ENCODE data around the gene DPEP2.
"Not testable (repeated sequence)": the region's sequence is repeated elsewhere in the genome, so short reads cannot be mapped to it uniquely, and the experiment has no call there.

Gene DPEP2

DNA sequence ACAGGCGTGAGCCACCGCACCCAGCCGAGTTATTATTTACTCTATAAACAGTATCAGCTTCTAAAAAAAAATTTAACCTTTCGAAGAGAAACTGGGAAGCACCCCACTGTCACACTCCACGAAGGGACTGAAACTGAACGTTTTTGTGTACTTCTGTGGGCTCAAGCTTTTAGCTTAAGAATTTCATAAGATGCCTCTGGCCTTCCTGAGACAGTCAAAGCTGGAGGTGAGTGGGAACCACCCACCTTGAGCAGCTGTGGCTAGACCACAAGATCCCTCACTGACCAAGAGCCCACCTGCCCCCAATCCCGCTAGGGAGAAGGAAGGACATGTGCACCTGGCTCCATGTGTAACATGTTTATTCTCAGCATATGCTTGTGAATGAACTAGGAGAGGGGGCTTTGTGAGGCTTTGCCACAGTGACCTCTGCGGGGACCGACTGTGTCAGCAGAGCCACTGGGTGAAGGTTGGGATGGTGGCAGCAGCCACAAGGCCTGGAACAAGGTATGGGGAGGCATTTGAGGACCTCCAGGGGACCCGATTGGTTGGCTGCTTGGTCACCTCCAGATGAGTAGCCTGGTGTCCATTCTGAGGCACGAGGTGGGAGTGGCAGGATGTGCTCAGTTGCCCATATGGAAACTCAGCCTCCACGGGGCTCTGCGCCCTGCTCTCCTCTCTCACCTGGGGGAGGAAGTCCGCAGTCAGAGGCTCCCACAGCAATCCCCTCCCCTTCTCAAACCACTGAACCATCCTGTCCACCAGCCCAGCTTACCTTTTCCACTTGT is 23.8 kb downstream of the DPEP2 start:
- H2AFZ ChIP-seq (ENCODE audit: low read depth), result peak overlapping the region; percentile 75
- H3K4me3 ChIP-seq (IDR thresholded peaks at IDR 0.05; ENCODE audit: insufficient read depth, low read depth, low read length), result no peak overlapping the region
- no peaks in the 10 kb centered on the region for H3K79me2 ChIP-seq (ENCODE audit: insufficient read depth, low read depth)
- no peaks in the 10 kb centered on the region for H3K27me3 ChIP-seq (ENCODE audit: insufficient read depth, low read depth)
- H3K4me1 ChIP-seq (ENCODE audit: low read depth, poor library complexity, severe bottlenecking), result peaks cover 28% of the 10 kb centered on the region
- no peaks in the 10 kb centered on the region for H3K36me3 ChIP-seq (ENCODE audit: insufficient read depth)
- TF ChIP-seq, protein P1, sequence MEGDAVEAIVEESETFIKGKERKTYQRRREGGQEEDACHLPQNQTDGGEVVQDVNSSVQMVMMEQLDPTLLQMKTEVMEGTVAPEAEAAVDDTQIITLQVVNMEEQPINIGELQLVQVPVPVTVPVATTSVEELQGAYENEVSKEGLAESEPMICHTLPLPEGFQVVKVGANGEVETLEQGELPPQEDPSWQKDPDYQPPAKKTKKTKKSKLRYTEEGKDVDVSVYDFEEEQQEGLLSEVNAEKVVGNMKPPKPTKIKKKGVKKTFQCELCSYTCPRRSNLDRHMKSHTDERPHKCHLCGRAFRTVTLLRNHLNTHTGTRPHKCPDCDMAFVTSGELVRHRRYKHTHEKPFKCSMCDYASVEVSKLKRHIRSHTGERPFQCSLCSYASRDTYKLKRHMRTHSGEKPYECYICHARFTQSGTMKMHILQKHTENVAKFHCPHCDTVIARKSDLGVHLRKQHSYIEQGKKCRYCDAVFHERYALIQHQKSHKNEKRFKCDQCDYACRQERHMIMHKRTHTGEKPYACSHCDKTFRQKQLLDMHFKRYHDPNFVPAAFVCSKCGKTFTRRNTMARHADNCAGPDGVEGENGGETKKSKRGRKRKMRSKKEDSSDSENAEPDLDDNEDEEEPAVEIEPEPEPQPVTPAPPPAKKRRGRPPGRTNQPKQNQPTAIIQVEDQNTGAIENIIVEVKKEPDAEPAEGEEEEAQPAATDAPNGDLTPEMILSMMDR (conservative IDR thresholded peaks at IDR 0.05; ENCODE audit: low read depth, low read length), result no peak
- peak overlapping the region; percentile 26; the same call in 1 of the 2 replicates for H3K9ac ChIP-seq
- H4K20me1 ChIP-seq (ENCODE audit: insufficient read depth), result no peaks in the 10 kb centered on the region
- peak overlapping the region; percentile 77 for H3K4me2 ChIP-seq
- H3K27ac ChIP-seq, result peak overlapping the region; percentile 67

DNA sequence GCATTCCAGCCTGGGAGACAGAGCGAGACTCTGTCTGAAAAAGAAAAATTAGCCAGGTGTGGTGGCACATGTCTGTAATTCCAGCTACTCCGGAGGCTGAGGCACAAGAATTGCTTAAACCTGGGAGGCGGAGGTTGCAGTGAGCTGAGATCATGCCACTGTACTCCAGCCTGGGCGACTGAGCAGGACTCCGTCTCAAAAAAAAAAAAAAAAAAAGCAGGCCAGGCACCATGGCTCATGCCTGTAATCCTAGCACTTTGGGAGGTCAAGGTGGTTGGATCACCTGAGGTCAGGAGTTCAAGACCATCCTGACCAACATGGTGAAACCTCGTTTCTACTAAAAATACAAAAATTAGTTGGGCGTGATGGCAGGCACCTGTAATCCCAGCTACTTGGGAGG is 27.0 kb downstream of the DPEP2 start:
- not testable (repeated sequence) for H3K79me2 ChIP-seq (ENCODE audit: insufficient read depth, low read depth); H4K20me1 ChIP-seq (ENCODE audit: insufficient read depth); H3K4me2 ChIP-seq; H3K9ac ChIP-seq; H3K4me3 ChIP-seq (IDR thresholded peaks at IDR 0.05; ENCODE audit: insufficient read depth, low read depth, low read length); H2AFZ ChIP-seq (ENCODE audit: low read depth); H3K36me3 ChIP-seq (ENCODE audit: insufficient read depth); H3K27ac ChIP-seq; H3K27me3 ChIP-seq (ENCODE audit: insufficient read depth, low read depth)
- H3K4me1 ChIP-seq (ENCODE audit: low read depth, poor library complexity, severe bottlenecking), result peaks cover 33% of the 10 kb centered on the region

DNA sequence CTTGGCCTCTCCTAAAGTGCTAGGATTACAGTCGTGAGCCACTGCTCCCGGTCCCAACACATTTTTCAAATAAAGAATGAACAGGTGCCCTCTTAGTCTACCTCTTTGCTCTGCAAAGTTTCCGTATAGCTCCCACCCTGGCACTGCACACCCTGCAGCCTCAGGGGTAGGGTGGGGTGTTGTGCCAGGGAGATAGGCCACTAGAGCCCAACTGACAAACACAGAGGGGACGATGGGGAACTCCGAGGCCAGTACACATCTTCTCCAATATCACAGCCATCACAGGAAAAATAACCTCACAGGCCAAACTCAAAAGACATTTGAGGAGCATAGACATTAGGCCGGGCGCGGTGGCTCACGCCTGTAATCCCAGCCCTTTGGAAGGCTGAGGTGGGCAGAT is 28.2 kb downstream of the DPEP2 start:
- H3K79me2 ChIP-seq (ENCODE audit: insufficient read depth, low read depth), result no peaks in the 10 kb centered on the region
- no peak overlapping the region for H3K4me2 ChIP-seq
- peaks cover 36% of the 10 kb centered on the region for H3K4me1 ChIP-seq (ENCODE audit: low read depth, poor library complexity, severe bottlenecking)
- no peaks in the 10 kb centered on the region for H3K36me3 ChIP-seq (ENCODE audit: insufficient read depth)
- no peaks in the 10 kb centered on the region for H4K20me1 ChIP-seq (ENCODE audit: insufficient read depth)
- H2AFZ ChIP-seq (ENCODE audit: low read depth), result no peak overlapping the region
- no peak overlapping the region for H3K4me3 ChIP-seq (IDR thresholded peaks at IDR 0.05; ENCODE audit: insufficient read depth, low read depth, low read length)
- TF ChIP-seq, protein P1 (conservative IDR thresholded peaks at IDR 0.05; ENCODE audit: low read depth, low read length), result no peak
- H3K27me3 ChIP-seq (ENCODE audit: insufficient read depth, low read depth), result no peaks in the 10 kb centered on the region
- H3K27ac ChIP-seq, result no peak overlapping the region
- no peak overlapping the region for H3K9ac ChIP-seq

- Histone ChIP-seq H3K4me1 (ENCODE audit: low read depth, poor library complexity, severe bottlenecking) (peaks cover 36% of the 10 kb centered on the region), H3K36me3 (ENCODE audit: insufficient read depth) (no peaks in the 10 kb centered on the region), H3K79me2 (ENCODE audit: insufficient read depth, low read depth) (no peaks in the 10 kb centered on the region), H4K20me1 (ENCODE audit: insufficient read depth) (no peaks in the 10 kb centered on the region), H3K4me3 (IDR thresholded peaks at IDR 0.05; ENCODE audit: insufficient read depth, low read depth, low read length) (no peak overlapping the region), H3K4me2 (peak overlapping the region; percentile 81), H3K9ac (no peak overlapping the region), H3K27me3 (ENCODE audit: insufficient read depth, low read depth) (no peaks in the 10 kb centered on the region), H3K27ac (no peak overlapping the region), H2AFZ (ENCODE audit: low read depth) (peak overlapping the region; percentile 92)
- TF ChIP-seq, protein P1 (conservative IDR thresholded peaks at IDR 0.05; ENCODE audit: low read depth, low read length), result no peak
Observed at GRCh38 chr16:67969254-67970039, 29.8 kb downstream of the DPEP2 start.
